ENCODE data around the gene SPATA31C1.
"Not testable (repeated sequence)": the region's sequence is repeated elsewhere in the genome, so short reads cannot be mapped to it uniquely, and the experiment has no call there.

DNA sequence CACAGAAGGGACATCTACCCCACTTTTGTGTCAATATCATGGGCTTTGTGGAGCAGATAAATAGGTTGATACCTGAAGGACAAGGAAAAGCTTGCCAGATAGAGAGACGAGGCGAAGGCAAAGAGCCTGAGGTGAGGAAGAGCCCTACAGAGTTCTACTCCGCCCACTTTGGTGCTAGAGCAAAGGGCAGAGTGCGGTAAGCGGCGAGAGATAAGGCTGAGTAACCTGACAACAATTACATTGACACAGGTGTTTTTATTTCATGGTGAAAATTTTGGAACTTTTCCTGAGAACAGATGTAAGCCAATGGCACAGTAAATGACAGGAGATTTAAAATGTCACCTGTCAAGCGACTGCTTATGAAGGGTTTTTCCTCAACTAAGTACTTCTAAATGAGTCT lies 16.7 kb downstream of the SPATA31C1 start:
- TF ChIP-seq, protein P1, sequence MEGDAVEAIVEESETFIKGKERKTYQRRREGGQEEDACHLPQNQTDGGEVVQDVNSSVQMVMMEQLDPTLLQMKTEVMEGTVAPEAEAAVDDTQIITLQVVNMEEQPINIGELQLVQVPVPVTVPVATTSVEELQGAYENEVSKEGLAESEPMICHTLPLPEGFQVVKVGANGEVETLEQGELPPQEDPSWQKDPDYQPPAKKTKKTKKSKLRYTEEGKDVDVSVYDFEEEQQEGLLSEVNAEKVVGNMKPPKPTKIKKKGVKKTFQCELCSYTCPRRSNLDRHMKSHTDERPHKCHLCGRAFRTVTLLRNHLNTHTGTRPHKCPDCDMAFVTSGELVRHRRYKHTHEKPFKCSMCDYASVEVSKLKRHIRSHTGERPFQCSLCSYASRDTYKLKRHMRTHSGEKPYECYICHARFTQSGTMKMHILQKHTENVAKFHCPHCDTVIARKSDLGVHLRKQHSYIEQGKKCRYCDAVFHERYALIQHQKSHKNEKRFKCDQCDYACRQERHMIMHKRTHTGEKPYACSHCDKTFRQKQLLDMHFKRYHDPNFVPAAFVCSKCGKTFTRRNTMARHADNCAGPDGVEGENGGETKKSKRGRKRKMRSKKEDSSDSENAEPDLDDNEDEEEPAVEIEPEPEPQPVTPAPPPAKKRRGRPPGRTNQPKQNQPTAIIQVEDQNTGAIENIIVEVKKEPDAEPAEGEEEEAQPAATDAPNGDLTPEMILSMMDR (IDR thresholded peaks at IDR 0.05; ENCODE audit: borderline replicate concordance, extremely low read depth, low read length, poor library complexity, severe bottlenecking) = not testable (repeated sequence)
- TF ChIP-seq EZH2 (IDR thresholded peaks at IDR 0.05; ENCODE audit: borderline replicate concordance, low read depth, low read length, severe bottlenecking) = not testable (repeated sequence)
